ENCODE results near the gene PIAS4.

The PIAS4 gene

GRCh38 chr19:4009990-4010807, 2.7 kb downstream of the PIAS4 start:
- TF ChIP-seq GATA3 (IDR thresholded peaks at IDR 0.05; ENCODE audit: low read depth, low read length) (no peak), GATA2 (IDR thresholded peaks at IDR 0.05; ENCODE audit: low read depth, low read length) (no peak)

DNA sequence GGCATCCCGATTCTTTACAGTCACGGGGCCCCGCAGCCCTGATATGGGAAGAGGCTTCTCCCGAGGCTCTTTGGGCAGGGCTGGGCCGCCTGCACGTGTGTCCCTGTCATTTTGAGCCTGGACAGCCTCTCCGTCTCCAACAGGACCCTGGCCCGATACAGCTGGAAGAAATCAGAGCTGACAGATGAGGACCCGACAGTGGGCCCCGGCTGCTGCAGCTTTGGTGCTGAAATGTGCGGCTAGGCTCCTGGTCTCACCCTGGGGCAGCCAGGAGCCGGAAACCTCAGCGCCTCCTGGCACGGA, 3.2 kb downstream of the PIAS4 start:
- TF ChIP-seq GATA2 (IDR thresholded peaks at IDR 0.05; ENCODE audit: low read depth, low read length) (no peak), GATA3 (IDR thresholded peaks at IDR 0.05; ENCODE audit: low read depth, low read length) (no peak)

DNA sequence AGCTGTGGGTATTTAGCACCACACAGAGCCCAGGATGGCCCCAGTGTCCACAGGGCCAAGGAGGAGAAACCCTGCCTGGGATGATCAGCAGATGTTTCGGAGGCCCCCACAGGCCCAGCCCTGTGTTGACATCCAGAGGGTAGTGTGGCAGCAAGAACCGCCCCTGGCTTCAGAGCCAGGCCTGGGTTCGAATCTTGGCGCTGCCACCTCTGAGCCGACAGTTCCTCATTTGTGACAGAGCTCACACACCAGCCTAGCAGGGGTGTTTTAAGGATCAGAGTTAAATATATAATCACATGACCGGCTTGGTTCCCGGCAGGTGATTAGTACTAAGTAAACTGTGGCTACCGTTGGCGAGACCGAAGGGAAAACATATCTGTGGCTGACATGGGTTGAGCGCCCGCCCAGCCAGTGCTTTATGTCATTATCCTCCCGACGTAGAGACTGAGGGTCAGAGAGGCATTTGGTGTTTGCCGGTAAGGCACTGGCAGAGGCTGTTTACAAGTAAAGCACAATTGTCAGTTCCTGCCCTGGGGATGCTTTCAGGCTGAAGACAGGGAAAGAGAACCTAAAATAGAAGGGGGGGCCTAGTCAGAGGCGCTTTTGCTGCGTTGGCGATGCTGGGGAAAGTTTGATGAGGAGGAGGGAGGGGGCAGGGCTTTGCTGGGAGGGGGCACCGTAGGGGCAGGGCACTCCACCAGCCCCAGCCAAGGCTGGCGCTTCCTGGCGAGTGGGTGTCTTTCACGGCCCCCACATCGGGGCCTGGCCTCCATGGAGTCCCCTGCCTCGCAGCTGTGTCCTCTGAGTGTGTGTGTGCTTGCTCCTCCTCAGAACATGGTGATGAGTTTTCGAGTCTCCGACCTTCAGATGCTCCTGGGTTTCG, 4.8 kb downstream of the PIAS4 start:
- TF ChIP-seq GATA3 (IDR thresholded peaks at IDR 0.05; ENCODE audit: low read depth, low read length) (no peak), GATA2 (IDR thresholded peaks at IDR 0.05; ENCODE audit: low read depth, low read length) (no peak)

GRCh38 chr19:4012975-4013634, 5.6 kb downstream of the PIAS4 start:
- TF ChIP-seq GATA2 (IDR thresholded peaks at IDR 0.05; ENCODE audit: low read depth, low read length): no peak
- no peak for TF ChIP-seq GATA3 (IDR thresholded peaks at IDR 0.05; ENCODE audit: low read depth, low read length)

GRCh38 chr19:4013886-4014540, 6.5 kb downstream of the PIAS4 start:
- TF ChIP-seq GATA2 (IDR thresholded peaks at IDR 0.05; ENCODE audit: low read depth, low read length) (no peak), GATA3 (IDR thresholded peaks at IDR 0.05; ENCODE audit: low read depth, low read length) (no peak)

DNA sequence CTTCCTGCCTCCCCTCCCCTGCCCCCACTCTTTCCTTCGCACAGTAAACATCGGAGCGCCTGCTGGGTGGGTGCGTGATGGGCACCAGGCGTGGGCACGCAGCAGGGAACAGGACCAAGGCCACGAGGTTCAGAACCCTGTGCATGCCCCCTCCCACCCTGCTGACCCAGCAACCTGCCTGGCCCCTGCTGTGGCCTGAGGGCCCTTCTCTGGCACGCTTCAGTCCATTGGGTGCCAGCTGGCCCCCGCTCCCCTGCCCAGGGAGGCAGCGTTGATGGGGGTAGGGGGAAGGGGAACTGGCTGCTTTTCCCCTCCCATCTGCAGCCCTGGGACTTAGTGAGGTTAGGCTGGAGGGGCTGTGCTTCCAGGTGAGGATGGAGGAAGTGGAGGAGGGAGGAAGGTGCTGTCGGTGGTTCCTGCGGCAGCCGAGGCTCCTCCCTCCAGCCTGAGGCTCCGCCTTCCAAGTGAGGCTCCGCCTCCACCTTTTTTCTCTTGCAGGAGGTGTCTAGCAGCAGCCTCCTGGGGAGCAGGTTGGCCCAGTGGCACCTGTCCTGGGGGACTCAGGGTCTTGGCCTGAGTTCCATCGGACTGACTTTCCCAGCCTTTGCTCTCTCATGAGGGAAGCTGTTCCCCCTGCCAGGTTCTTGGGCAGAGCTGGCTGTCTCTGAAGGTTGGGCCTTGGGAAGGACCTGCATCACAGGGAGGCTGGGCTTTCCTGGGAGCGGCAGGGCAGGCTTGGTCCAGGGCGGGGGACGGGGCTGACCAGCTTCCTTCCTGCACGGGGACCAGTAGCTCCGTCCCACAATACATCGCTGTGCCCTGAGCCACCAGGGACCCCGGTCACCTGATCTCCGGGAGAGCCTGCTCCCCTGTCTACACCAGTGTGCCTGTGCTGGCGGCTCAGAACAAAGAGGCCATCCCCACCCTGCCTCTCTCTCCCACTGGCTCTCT, 7.3 kb downstream of the PIAS4 start:
- no peak for TF ChIP-seq GATA2 (IDR thresholded peaks at IDR 0.05; ENCODE audit: low read depth, low read length)
- TF ChIP-seq GATA3 (IDR thresholded peaks at IDR 0.05; ENCODE audit: low read depth, low read length): no peak

- TF ChIP-seq GATA2 (IDR thresholded peaks at IDR 0.05; ENCODE audit: low read depth, low read length): no peak
These were observed 8.3 kb downstream of the PIAS4 start for GRCh38 chr19:4015705-4016402.

DNA sequence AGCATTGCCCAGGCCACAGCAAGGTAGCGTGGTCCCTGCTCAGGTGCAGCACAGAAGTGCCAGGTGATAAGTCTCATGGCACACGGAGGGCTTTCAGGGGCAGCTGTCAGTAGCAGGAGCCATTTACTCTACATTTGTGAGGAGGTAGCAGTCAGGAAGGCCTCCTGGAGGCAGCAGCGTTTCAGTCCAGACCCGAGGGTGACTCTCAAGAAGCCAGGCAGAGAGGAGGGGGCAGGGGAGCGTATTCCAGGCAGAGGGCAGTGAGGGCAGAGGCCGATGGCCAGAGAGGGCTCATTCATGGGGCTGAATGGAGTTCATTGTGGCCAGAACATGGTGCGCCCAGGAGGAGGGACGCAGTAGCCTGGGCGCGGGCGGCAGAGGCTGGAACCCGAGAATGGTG, 8.9 kb downstream of the PIAS4 start:
- TF ChIP-seq GATA3 (IDR thresholded peaks at IDR 0.05; ENCODE audit: low read depth, low read length): no peak
- TF ChIP-seq GATA2 (IDR thresholded peaks at IDR 0.05; ENCODE audit: low read depth, low read length): no peak

GRCh38 chr19:4016903-4017638, 9.5 kb downstream of the PIAS4 start:
- no peak for TF ChIP-seq GATA2 (IDR thresholded peaks at IDR 0.05; ENCODE audit: low read depth, low read length)

DNA sequence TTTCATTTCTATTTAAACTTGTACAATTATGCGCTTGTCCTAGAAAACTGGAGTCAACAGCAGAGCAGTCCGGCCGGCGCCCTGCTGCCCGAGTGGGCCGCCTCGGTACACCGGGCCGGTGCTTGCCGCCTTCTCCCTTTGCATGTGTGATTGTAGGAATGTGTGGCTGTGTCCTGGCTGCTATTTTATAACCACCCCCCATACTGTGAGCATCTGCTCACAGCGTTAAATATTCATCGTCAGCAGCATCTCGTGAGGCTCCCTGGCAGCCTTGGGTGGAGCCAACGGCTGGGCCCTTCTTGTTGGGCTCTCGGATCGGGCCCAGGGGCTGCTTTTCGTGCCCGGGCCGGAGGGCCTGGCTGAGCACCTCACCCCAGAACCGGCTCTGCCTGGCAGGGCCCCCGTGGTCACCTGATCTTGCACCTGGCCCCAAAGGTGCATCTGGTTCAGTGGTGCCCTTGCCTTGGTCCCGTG, 10.6 kb downstream of the PIAS4 start:
- TF ChIP-seq GATA2 (IDR thresholded peaks at IDR 0.05; ENCODE audit: low read depth, low read length) (no peak), GATA3 (IDR thresholded peaks at IDR 0.05; ENCODE audit: low read depth, low read length) (no peak)

- TF ChIP-seq GATA3 (IDR thresholded peaks at IDR 0.05; ENCODE audit: low read depth, low read length) (no peak), GATA2 (IDR thresholded peaks at IDR 0.05; ENCODE audit: low read depth, low read length) (no peak)
These were observed 11.4 kb downstream of the PIAS4 start for GRCh38 chr19:4018775-4019504.
